ENCODE results near the gene GPR143.

Gene GPR143

GRCh38 chrX:9730078-9730477 is 35.6 kb downstream of the GPR143 start:
- H2AFZ ChIP-seq (ENCODE audit: low read depth) = no peak overlapping the region
- no peaks in the 10 kb centered on the region for H4K20me1 ChIP-seq (ENCODE audit: insufficient read depth)
- no peak overlapping the region for H3K4me3 ChIP-seq (IDR thresholded peaks at IDR 0.05; ENCODE audit: insufficient read depth, low read depth, low read length)
- no peak for TF ChIP-seq CTCF (conservative IDR thresholded peaks at IDR 0.05; ENCODE audit: low read depth, low read length)
- H3K9ac ChIP-seq = no peak overlapping the region
- H3K4me1 ChIP-seq (ENCODE audit: low read depth, poor library complexity, severe bottlenecking) = no peaks in the 10 kb centered on the region
- no peaks in the 10 kb centered on the region for H3K79me2 ChIP-seq (ENCODE audit: insufficient read depth, low read depth)
- no peak overlapping the region for H3K4me2 ChIP-seq
- H3K27ac ChIP-seq = no peak overlapping the region
- no peaks in the 10 kb centered on the region for H3K36me3 ChIP-seq (ENCODE audit: insufficient read depth)
- H3K27me3 ChIP-seq (ENCODE audit: insufficient read depth, low read depth) = no peaks in the 10 kb centered on the region

- H3K27me3 ChIP-seq (ENCODE audit: insufficient read depth, low read depth) = no peaks in the 10 kb centered on the region
- H2AFZ ChIP-seq (ENCODE audit: low read depth) = no peak overlapping the region
- no peaks in the 10 kb centered on the region for H4K20me1 ChIP-seq (ENCODE audit: insufficient read depth)
- H3K4me3 ChIP-seq (IDR thresholded peaks at IDR 0.05; ENCODE audit: insufficient read depth, low read depth, low read length) = no peak overlapping the region
- H3K9ac ChIP-seq = no peak overlapping the region
- no peaks in the 10 kb centered on the region for H3K36me3 ChIP-seq (ENCODE audit: insufficient read depth)
- H3K4me1 ChIP-seq (ENCODE audit: low read depth, poor library complexity, severe bottlenecking) = no peaks in the 10 kb centered on the region
- no peak overlapping the region for H3K4me2 ChIP-seq
- H3K79me2 ChIP-seq (ENCODE audit: insufficient read depth, low read depth) = no peaks in the 10 kb centered on the region
- no peak overlapping the region for H3K27ac ChIP-seq
- TF ChIP-seq CTCF (conservative IDR thresholded peaks at IDR 0.05; ENCODE audit: low read depth, low read length) = no peak
Measured at GRCh38 chrX:9729171-9729885, 36.3 kb downstream of the GPR143 start.

- H2AFZ ChIP-seq (ENCODE audit: low read depth) = no peak overlapping the region
- no peaks in the 10 kb centered on the region for H3K79me2 ChIP-seq (ENCODE audit: insufficient read depth, low read depth)
- no peaks in the 10 kb centered on the region for H3K36me3 ChIP-seq (ENCODE audit: insufficient read depth)
- H3K4me3 ChIP-seq (IDR thresholded peaks at IDR 0.05; ENCODE audit: insufficient read depth, low read depth, low read length) = no peak overlapping the region
- no peaks in the 10 kb centered on the region for H3K4me1 ChIP-seq (ENCODE audit: low read depth, poor library complexity, severe bottlenecking)
- no peaks in the 10 kb centered on the region for H4K20me1 ChIP-seq (ENCODE audit: insufficient read depth)
- no peak for TF ChIP-seq CTCF (conservative IDR thresholded peaks at IDR 0.05; ENCODE audit: low read depth, low read length)
- no peaks in the 10 kb centered on the region for H3K27me3 ChIP-seq (ENCODE audit: insufficient read depth, low read depth)
- no peak overlapping the region for H3K27ac ChIP-seq
- no peak overlapping the region for H3K4me2 ChIP-seq
- no peak overlapping the region for H3K9ac ChIP-seq
Measured at GRCh38 chrX:9728261-9728660, 37.4 kb downstream of the GPR143 start.

- Histone ChIP-seq H3K79me2 (ENCODE audit: insufficient read depth, low read depth) (no peaks in the 10 kb centered on the region), H3K4me2 (no peak overlapping the region), H4K20me1 (ENCODE audit: insufficient read depth) (no peaks in the 10 kb centered on the region), H2AFZ (ENCODE audit: low read depth) (no peak overlapping the region), H3K27ac (no peak overlapping the region), H3K4me1 (ENCODE audit: low read depth, poor library complexity, severe bottlenecking) (no peaks in the 10 kb centered on the region), H3K9ac (no peak overlapping the region), H3K4me3 (IDR thresholded peaks at IDR 0.05; ENCODE audit: insufficient read depth, low read depth, low read length) (no peak overlapping the region), H3K36me3 (ENCODE audit: insufficient read depth) (no peaks in the 10 kb centered on the region), H3K27me3 (ENCODE audit: insufficient read depth, low read depth) (no peaks in the 10 kb centered on the region)
- no peak for TF ChIP-seq CTCF (conservative IDR thresholded peaks at IDR 0.05; ENCODE audit: low read depth, low read length)
Measured at GRCh38 chrX:9724711-9725110, 40.9 kb downstream of the GPR143 start.

Measured in KMS-11 (cell line).